Gastrocnemius medialis (tissue), 4 donors: Measurements from ENCODE around the gene STRA6. TPM values are rescaled to one million over a fixed set of nuclear protein-coding genes. Genes with fewer than 3 reads are reported as not detected.
A peak's percentile ranks its signal among the peaks of the same experiment; 100 is the strongest.

Source experiments
- ATAC-seq, 2 donors: fragments of 150-250 bp; one replicate each; pipeline ENCODE4 v1.9.1; 2016
- DNase-seq, 2 donors: peaks; one replicate each; pipeline ENCODE4 v3.0.0-alpha.2; 2019
- H3K27ac ChIP-seq, 4 donors: fragments of 200-600 bp; sonication (generic); 1 replicate in 1 of 4; 2 replicates in 3 of 4; pipeline ENCODE4 v1.5.1; 2016 to 2018; ENCODE audit warnings: mild to moderate bottlenecking in 2 of 4, moderate library complexity in 1 of 4
- H3K27me3 ChIP-seq, 3 donors: fragments of 200-600 bp; sonication (generic) in 2 of 3; 1 replicate in 1 of 3; 2 replicates in 2 of 3; pipeline versions ENCODE4 v1.5.1 to v1.6.0; 2016 to 2019; ENCODE audit warnings: mild to moderate bottlenecking in 1 of 3, moderate library complexity in 1 of 3
- H3K36me3 ChIP-seq, 2 donors: fragments of 200-600 bp; sonication (generic) in 1 of 2; one replicate each; pipeline ENCODE4 v1.5.1; 2017 to 2018
- H3K4me1 ChIP-seq, 2 donors: fragments of 200-600 bp; sonication (generic) in 1 of 2; one replicate each; pipeline ENCODE4 v1.5.1; 2016 to 2017; ENCODE audit warnings: mild to moderate bottlenecking in 2 of 2
- H3K4me3 ChIP-seq, 4 donors: fragments of 200-600 bp; sonication (generic) in 3 of 4; 1 replicate in 1 of 4; 2 replicates in 3 of 4; pipeline ENCODE4 v1.5.1; 2016 to 2019; ENCODE audit warnings: mild to moderate bottlenecking in 2 of 4
- H3K9me3 ChIP-seq, 3 donors: fragments of 200-600 bp; sonication (generic) in 2 of 3; 1 replicate in 1 of 3; 2 replicates in 2 of 3; pipeline ENCODE4 v1.5.1; 2016 to 2019
- CTCF ChIP-seq, 5 experiments: fragments of 450-650 bp in 3 of 5; fragments of 200-600 bp in 2 of 5; sonication (generic) in 2 of 5; IDR thresholded peaks in 4 of 5; conservative IDR thresholded peaks in 1 of 5; 1 replicate in 4 of 5; 2 replicates in 1 of 5; pipeline ENCODE4 v1.5.1; 2016 to 2019; ENCODE audit warnings: antibody characterized with exemption in 5 of 5, mild to moderate bottlenecking in 3 of 5, moderate library complexity in 3 of 5
- POLR2A ChIP-seq, 2 donors: fragments of 450-650 bp; IDR thresholded peaks; one replicate each; pipeline ENCODE4 v1.6.1; 2017; ENCODE audit warnings: antibody characterized with exemption in 2 of 2, mild to moderate bottlenecking in 2 of 2, moderate library complexity in 2 of 2
- in situ Hi-C, 4 donors: fragments of 200-750 bp; cut with MboI; loops; one replicate each; pipeline versions ENCODE4 v1.15.0 to v1.8.0; 2017; ENCODE audit warnings: low sequenced_read_pairs in 4 of 4
- intact Hi-C: fragments of 100-400 bp; cut with DNase I; formaldehyde crosslinking; loops from one replicate; pipeline ENCODE4 v1.15.1; 2023; ENCODE audit warnings: low total_unique reads
- total RNA-seq, 4 donors: library from RNA; depleted of rRNA; stranded (reverse); fragments of >200 nt; gene quantifications; one replicate each; pipeline versions ENCODE4 v1.1.0 to v1.2.3, GENCODE V29; 2016

STRA6 gene
- total RNA-seq, 4 donors from 2014 or later = not detected

GRCh38 chr15:74174219-74174957, 28.2 kb downstream of the STRA6 start:
- Histone ChIP-seq H3K4me1 (peaks cover 6 to 15% of the 10 kb centered on the region in 2 donors), H3K9me3 (no peaks in the 10 kb centered on the region), H3K27ac (peak overlapping the region; percentile 27 to 78 (median 52)), H3K36me3 (no peaks in the 10 kb centered on the region), H3K27me3 (no peaks in the 10 kb centered on the region), H3K4me3 (peak overlapping the region in 3 of 4 donors; percentile 28 to 33 (median 31))
- intact Hi-C loops (loop anchor here (5.0 kb wide), 1 partner anchor 37 kb away; no protein-coding TSS in a partner anchor), in situ Hi-C loops (no loop called here)
- no peak for DNase-seq
- TF ChIP-seq CTCF (IDR thresholded peaks at IDR 0.05 in 4 of 5, conservative IDR thresholded peaks at IDR 0.05 in 1 of 5) (no peak), POLR2A (IDR thresholded peaks at IDR 0.05) (no peak)
- peak; percentile 18 to 35 for ATAC-seq

DNA sequence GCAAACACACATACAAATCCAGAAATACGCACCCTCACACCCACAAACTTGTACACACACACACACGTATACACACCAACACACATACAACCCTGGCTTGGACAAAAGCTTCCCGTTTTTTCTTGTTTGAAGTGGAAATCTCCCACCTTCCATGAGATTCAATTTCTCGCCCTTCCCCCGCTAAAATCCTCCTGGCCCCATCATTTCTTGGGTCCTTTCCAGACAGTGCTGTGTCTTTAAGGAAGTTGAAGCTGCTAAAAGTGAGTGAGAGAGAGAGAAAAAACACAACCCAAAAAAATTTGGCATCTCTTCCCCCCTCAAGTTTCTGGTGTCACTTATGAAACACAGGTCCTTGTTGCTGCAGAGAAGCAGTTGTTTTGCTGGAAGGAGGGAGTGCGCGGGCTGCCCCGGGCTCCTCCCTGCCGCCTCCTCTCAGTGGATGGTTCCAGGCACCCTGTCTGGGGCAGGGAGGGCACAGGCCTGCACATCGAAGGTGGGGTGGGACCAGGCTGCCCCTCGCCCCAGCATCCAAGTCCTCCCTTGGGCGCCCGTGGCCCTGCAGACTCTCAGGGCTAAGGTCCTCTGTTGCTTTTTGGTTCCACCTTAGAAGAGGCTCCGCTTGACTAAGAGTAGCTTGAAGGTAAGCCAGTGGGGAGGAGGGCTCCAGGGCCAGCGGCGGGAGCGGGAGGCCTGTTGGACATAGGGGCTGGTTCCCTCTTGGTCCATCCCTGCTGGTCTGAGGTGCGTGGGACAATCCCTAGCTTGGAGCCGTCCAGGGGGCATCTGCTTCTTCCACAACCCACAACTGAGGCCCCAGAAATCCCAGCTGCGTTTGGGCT, 29.0 kb downstream of the STRA6 start, which contains the start of gene ISLR:
Gene ISLR, plus strand, starts transcription at position 331 of the 839 bp plus-strand sequence. CDS start 1,149 bp downstream, outside the sequence.
- DNase-seq (peak in 1 of 2 donors; percentile 47), ATAC-seq (peak; percentile 50 to 74)
- H3K9me3 ChIP-seq = no peaks in the 10 kb centered on the region
- in situ Hi-C loops (no loop called here), intact Hi-C loops (loop anchor here (5.0 kb wide), 1 partner anchor 36 kb away; no protein-coding TSS in a partner anchor)
- H3K27me3 ChIP-seq = no peaks in the 10 kb centered on the region
- TF ChIP-seq CTCF (IDR thresholded peaks at IDR 0.05 in 4 of 5, conservative IDR thresholded peaks at IDR 0.05 in 1 of 5) (no peak), POLR2A (IDR thresholded peaks at IDR 0.05) (peak in 1 of 2 donors; percentile 15)
- peaks cover 3 to 11% of the 10 kb centered on the region in 2 donors for H3K4me1 ChIP-seq
- H3K27ac ChIP-seq = peak within 1 kb of the TSS; percentile 27 to 78 (median 52)
- H3K4me3 ChIP-seq = peak within 1 kb of the TSS; percentile 18 to 33 (median 30)
- no peaks in the 10 kb centered on the region for H3K36me3 ChIP-seq

DNA sequence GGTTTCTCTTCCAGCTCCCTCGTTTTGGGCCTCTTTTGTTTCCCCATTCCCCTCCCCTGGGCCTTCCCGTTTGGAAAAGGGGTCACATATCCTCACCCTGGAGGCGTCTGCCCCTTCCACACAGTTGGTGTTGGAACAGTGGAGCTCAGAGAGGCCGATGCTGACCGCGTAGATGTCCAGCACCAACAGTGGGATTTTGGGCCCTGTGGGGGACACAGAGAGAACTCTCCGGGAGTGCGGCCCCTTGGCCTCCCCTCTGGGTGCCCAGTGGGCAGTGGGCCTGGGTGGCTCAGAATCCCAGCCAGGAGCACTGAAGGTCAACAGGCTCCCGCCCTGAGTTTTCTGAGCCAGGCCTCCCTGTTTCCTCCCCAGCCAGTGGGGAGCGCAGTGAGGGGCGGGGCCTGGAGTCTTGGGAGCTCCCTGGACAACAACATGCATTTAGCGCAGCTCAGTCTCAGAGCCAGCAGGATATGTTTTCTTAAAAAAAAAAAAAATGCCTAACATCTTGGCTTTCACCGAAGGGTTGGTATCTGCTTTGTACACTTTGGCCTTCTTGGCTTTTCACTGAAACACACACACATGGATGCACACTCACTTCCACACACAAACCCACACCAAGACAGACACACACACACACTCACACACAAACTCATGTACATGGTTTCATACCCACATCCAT, 29.7 kb downstream of the STRA6 start:
- H3K27ac ChIP-seq = peak overlapping the region; percentile 27 to 78 (median 52)
- intact Hi-C loops = loop anchor here (5.0 kb wide), 1 partner anchor 36 kb away; no protein-coding TSS in a partner anchor
- TF ChIP-seq POLR2A (IDR thresholded peaks at IDR 0.05) (no peak), CTCF (IDR thresholded peaks at IDR 0.05 in 4 of 5, conservative IDR thresholded peaks at IDR 0.05 in 1 of 5) (no peak)

GRCh38 chr15:74171965-74172541, 30.5 kb downstream of the STRA6 start:
- Histone ChIP-seq H3K4me1 (peaks cover 0 to 2% of the 10 kb centered on the region in 2 donors), H3K27me3 (no peaks in the 10 kb centered on the region), H3K9me3 (no peaks in the 10 kb centered on the region), H3K36me3 (no peaks in the 10 kb centered on the region), H3K4me3 (no peak overlapping the region), H3K27ac (peak overlapping the region; percentile 27 to 78 (median 52))
- TF ChIP-seq CTCF (IDR thresholded peaks at IDR 0.05 in 4 of 5, conservative IDR thresholded peaks at IDR 0.05 in 1 of 5) (no peak), POLR2A (IDR thresholded peaks at IDR 0.05) (no peak)
- ATAC-seq = no peak
- intact Hi-C loops = loop anchor here (5.0 kb wide), 1 partner anchor 35 kb away; no protein-coding TSS in a partner anchor
- DNase-seq = no peak
- in situ Hi-C loops = no loop called here

More for the DNA sequence above, 29.7 kb downstream of the STRA6 start:
- peaks cover 3% of the 10 kb centered on the region in 2 donors for H3K4me1 ChIP-seq
- H3K27me3 ChIP-seq = no peaks in the 10 kb centered on the region
- in situ Hi-C loops = no loop called here
- no peaks in the 10 kb centered on the region for H3K36me3 ChIP-seq
- no peak overlapping the region for H3K4me3 ChIP-seq
- ATAC-seq (peak; percentile 53 to 57), DNase-seq (peak in 1 of 2 donors; percentile 58)
- H3K9me3 ChIP-seq = no peaks in the 10 kb centered on the region
